SK-N-SH (cell line): ENCODE measurements around the gene MSL1. TPM values are rescaled to one million over a fixed set of nuclear protein-coding genes. Genes with fewer than 3 reads are reported as not detected.
A peak's percentile ranks its signal among the peaks of the same experiment; 100 is the strongest.

Experiments used
- CTCF ChIA-PET: fragments of 300-600, 350-600 bp; formaldehyde crosslinking; extraction: SDS; loops from one replicate; lab custom pipeline; 2021; lab: Yijun Ruan, JAX
- POLR2A ChIA-PET: fragments of 350-600 bp; sonication (Branson Sonifier 250); formaldehyde crosslinking; extraction: SDS; loops from one replicate; lab custom pipeline; 2020; ENCODE audit warnings: antibody characterized with exemption, inconsistent platforms; lab: Yijun Ruan, JAX
- DNase-seq: peaks from one replicate; pipeline ENCODE4 v3.0.0; 2012
- H2AFZ ChIP-seq: fragments of 200-600 bp; sonication (generic); 2 replicates; pipeline ENCODE4 v1.8.1; 2016; ENCODE audit warnings: antibody characterized with exemption, mild to moderate bottlenecking, low read depth
- H3F3A ChIP-seq: fragments of 200-600 bp; sonication (generic); replicated peaks from 2 replicates; pipeline ENCODE3; 2016; ENCODE audit warnings: antibody characterized with exemption, mild to moderate bottlenecking; ENCODE audit not compliant: insufficient read depth
- H3K27ac ChIP-seq, 2 experiments: fragments of 200-500 bp in 1 of 2; fragments of 200-600 bp in 1 of 2; sonication (Bioruptor generic) in 1 of 2; sonication (generic), shearing (Covaris generic) in 1 of 2; 2 replicates each; pipeline versions ENCODE4 v1.5.1 to v1.6.1; 2014 to 2016; ENCODE audit warnings: low read depth in 2 of 2, inconsistent platforms in 1 of 2, low read length in 1 of 2, mild to moderate bottlenecking in 1 of 2, mixed read lengths in 1 of 2
- H3K27me3 ChIP-seq: fragments of 200-600 bp; sonication (generic), shearing (Covaris generic); 2 replicates; pipeline ENCODE4 v1.6.1; 2016; ENCODE audit warnings: mixed run types; ENCODE audit not compliant: insufficient read depth
- H3K36me3 ChIP-seq, 2 experiments: fragments of 200-500 bp in 1 of 2; fragments of 200-600 bp in 1 of 2; sonication (Bioruptor generic) in 1 of 2; sonication (generic) in 1 of 2; replicated peaks in 1 of 2; 2 replicates each; pipeline versions ENCODE3 to v1.5.1; 2014 to 2016; ENCODE audit warnings: low read length in 1 of 2, mild to moderate bottlenecking in 1 of 2; ENCODE audit not compliant: insufficient read depth in 2 of 2, control insufficient read depth in 1 of 2
- H3K4me1 ChIP-seq, 2 experiments: fragments of 200-500 bp in 1 of 2; fragments of 200-600 bp in 1 of 2; sonication (Bioruptor generic) in 1 of 2; sonication (generic), shearing (Covaris generic) in 1 of 2; 2 replicates each; pipeline versions ENCODE4 v1.5.1 to v1.6.1; 2014 to 2016; ENCODE audit warnings: low read depth in 1 of 2, low read length in 1 of 2, mixed run types in 1 of 2; ENCODE audit not compliant: insufficient read depth in 2 of 2, control insufficient read depth in 1 of 2
- H3K4me2 ChIP-seq: fragments of 200-600 bp; sonication (generic), shearing (Covaris generic); 2 replicates; pipeline ENCODE4 v1.6.1; 2017; ENCODE audit warnings: mixed run types
- H3K4me3 ChIP-seq, 2 experiments: fragments of 200-500 bp in 1 of 2; fragments of 200-600 bp in 1 of 2; sonication (Bioruptor generic) in 1 of 2; sonication (generic), shearing (Covaris generic) in 1 of 2; 2 replicates each; pipeline versions ENCODE4 v1.5.1 to v1.8.1; 2014 to 2016; ENCODE audit warnings: low read depth in 2 of 2, inconsistent platforms in 1 of 2, low read length in 1 of 2, mild to moderate bottlenecking in 1 of 2, mixed read lengths in 1 of 2, moderate library complexity in 1 of 2
- H3K79me2 ChIP-seq: fragments of 200-600 bp; sonication (generic); 2 replicates; pipeline ENCODE4 v1.8.1; 2017; ENCODE audit warnings: mild to moderate bottlenecking; ENCODE audit not compliant: insufficient read depth
- H3K9ac ChIP-seq: fragments of 200-600 bp; sonication (generic); 2 replicates; pipeline ENCODE4 v1.6.1; 2017; ENCODE audit warnings: mixed run types
- H3K9me2 ChIP-seq: fragments of 200-600 bp; sonication (generic); 2 replicates; pipeline ENCODE4 v1.6.1; 2017; ENCODE audit warnings: mixed run types
- H3K9me3 ChIP-seq: fragments of 200-600 bp; sonication (generic); 2 replicates; pipeline ENCODE4 v1.6.1; 2017; ENCODE audit warnings: mixed run types, mild to moderate bottlenecking, moderate library complexity
- H4K20me1 ChIP-seq: fragments of 200-600 bp; sonication (generic); 2 replicates; pipeline ENCODE4 v1.6.1; 2017; ENCODE audit warnings: mild to moderate bottlenecking, mixed run types; ENCODE audit not compliant: insufficient read depth
- FOSL2 ChIP-seq: IDR thresholded peaks from 2 replicates; pipeline ENCODE4 v1.4.0; 2012; ENCODE audit warnings: low read depth, mild to moderate bottlenecking, moderate library complexity, borderline replicate concordance
- FOXJ3 ChIP-seq: sonication (generic); formaldehyde crosslinking; IDR thresholded peaks from 2 replicates; pipeline ENCODE4 v1.5.1; 2020; ENCODE audit warnings: mild to moderate bottlenecking, missing genetic modification reagents
- GABPA ChIP-seq: IDR thresholded peaks from 2 replicates; pipeline ENCODE4 v1.4.0; 2012; ENCODE audit warnings: low read depth, mild to moderate bottlenecking
- GATA2 ChIP-seq: sonication (generic); formaldehyde crosslinking; IDR thresholded peaks from 2 replicates; pipeline ENCODE4 v1.5.0; 2020; ENCODE audit warnings: mild to moderate bottlenecking, missing genetic modification reagents
- NFIC ChIP-seq: IDR thresholded peaks from 2 replicates; pipeline ENCODE4 v1.4.0; 2012; ENCODE audit warnings: borderline replicate concordance
- PBX3 ChIP-seq: IDR thresholded peaks from 2 replicates; pipeline ENCODE4; 2012
- RAD21 ChIP-seq: IDR thresholded peaks from 2 replicates; pipeline ENCODE4 v1.6.1; 2012; ENCODE audit warnings: mild to moderate bottlenecking, low read length
- REST ChIP-seq: IDR thresholded peaks from 2 replicates; pipeline ENCODE4 v1.6.1; 2012; ENCODE audit warnings: mild to moderate bottlenecking, low read depth, low read length, moderate library complexity
- RFX5 ChIP-seq: IDR thresholded peaks from 2 replicates; pipeline ENCODE4 v1.6.1; 2012; ENCODE audit warnings: mild to moderate bottlenecking, improper control_type of control experiment, low read length
- SIN3A ChIP-seq: IDR thresholded peaks from 2 replicates; pipeline ENCODE4 v1.6.1; 2012; ENCODE audit warnings: low read depth, mild to moderate bottlenecking, low read length, moderate library complexity, borderline replicate concordance
- TAF1 ChIP-seq: IDR thresholded peaks from 2 replicates; pipeline ENCODE4 v1.6.1; 2012; ENCODE audit warnings: low read depth, mild to moderate bottlenecking, low read length, moderate library complexity, borderline replicate concordance
- TEAD4 ChIP-seq: IDR thresholded peaks from 2 replicates; pipeline ENCODE4 v1.4.0; 2012; ENCODE audit warnings: mild to moderate bottlenecking, borderline replicate concordance; ENCODE audit not compliant: insufficient read depth
- USF2 ChIP-seq: fragments of 150-350 bp; IDR thresholded peaks from 2 replicates; pipeline ENCODE4 v1.6.1; 2017; ENCODE audit warnings: antibody characterized with exemption, low read length, low read depth, borderline replicate concordance
- YY1 ChIP-seq: IDR thresholded peaks from 2 replicates; pipeline ENCODE4 v1.4.0; 2012; ENCODE audit warnings: low read depth, mild to moderate bottlenecking
- WGBS: methylation state at CpG from one replicate; pipeline ENCODE4 v1.1.6; 2017; ENCODE audit warnings: low lambda C conversion rate; 5-methylcytosine and 5-hydroxymethylcytosine counted together
- polyA plus RNA-seq, 3 experiments: library from polyadenylated mRNA; depleted of rRNA; stranded (reverse); fragments of >200 nt; gene quantifications; 2 replicates each; pipeline ENCODE4 v1.2.3, GENCODE V29; 2012

MSL1 gene
- polyA plus RNA-seq, 1 of the 3 experiments (the other 2 are of a cell fraction), result 30.2 TPM

GRCh38 chr17:40115101-40115436, 6.7 kb upstream of the MSL1 start (continued):
- TF ChIP-seq PBX3 (no peak), REST (no peak), USF2 (no peak), RAD21 (no peak), GABPA (no peak), GATA2 (CRISPR knock-in tag) (no peak), NFIC (no peak), TAF1 (no peak)
- TF ChIP-seq, all 33 proteins: peak for 0

- Histone ChIP-seq H4K20me1 (peaks cover 31% of the 10 kb centered on the region), H3K36me3 (peaks cover 10 to 12% of the 10 kb centered on the region in 2 experiments), H2AFZ (no peak overlapping the region), H3K9me2 (no peaks in the 10 kb centered on the region), H3K9me3 (no peaks in the 10 kb centered on the region), H3K27ac (peak overlapping the region; percentile 89 to 92)
- POLR2A ChIA-PET, result interaction anchor here (0.5 to 3.1 kb wide), 6 partner anchors 9 to 1387 kb away, joined by 3 to 20 read pairs (median 8); partner anchors contain the start of gene CASC3
- under 1% methylated on average over 24 of the region's 97 CpGs for WGBS
- TF ChIP-seq TEAD4, result no peak
- 0 out of 2 replicates have a peak, but pooled peaks have one; percentile 20 for TF ChIP-seq SIN3A
- no peak for TF ChIP-seq YY1
- peak; percentile 28; the same call in 1 of the 2 replicates for TF ChIP-seq TAF1
- TF ChIP-seq FOXJ3 (CRISPR knock-in tag), result no peak
- no peak for TF ChIP-seq FOSL2
- TF ChIP-seq RFX5, result no peak
- TF ChIP-seq, all 33 proteins: peak for 2
- peak; percentile 80 for DNase-seq
- peaks cover 6 to 7% of the 10 kb centered on the region in 2 experiments; a peak in 2 of 4 replicates for H3K4me1 ChIP-seq
- H3K4me3 ChIP-seq, result peak overlapping the region; percentile 81 to 99
- peaks cover 74% of the 10 kb centered on the region for H3K79me2 ChIP-seq
- peak overlapping the region; percentile 98 for H3K9ac ChIP-seq
- H3K4me2 ChIP-seq, result peak overlapping the region; percentile 97
- H3F3A ChIP-seq, result peaks cover 3% of the 10 kb centered on the region
- CTCF ChIA-PET, result interaction anchor here (1.0 to 3.1 kb wide), 6 partner anchors 10 to 106 kb away, joined by 3 to 13 read pairs (median 5); no protein-coding TSS in a partner anchor
- no peaks in the 10 kb centered on the region for H3K27me3 ChIP-seq
Observed at GRCh38 chr17:40122136-40122998, 596 bp downstream of the MSL1 start.
